ENCODE results near the gene CXCL1.

Gene CXCL1

GRCh38 chr4:73874386-73874785 lies 5.2 kb downstream of the CXCL1 start:
- TF ChIP-seq POLR2AphosphoS5 (IDR thresholded peaks at IDR 0.05; ENCODE audit: low read depth) (peak; percentile 29; the same call in 1 of the 2 replicates), SPI1 (IDR thresholded peaks at IDR 0.05; ENCODE audit: borderline replicate concordance, low read depth) (peak; percentile 22; the same call in 1 of the 2 replicates), GABPA (IDR thresholded peaks at IDR 0.05; ENCODE audit: low read depth) (peak; percentile 34; the same call in 1 of the 2 replicates), REST (IDR thresholded peaks at IDR 0.05; ENCODE audit: insufficient replicate concordance, low read depth) (no peak), CTCF (IDR thresholded peaks at IDR 0.05; ENCODE audit: insufficient read depth, low read length) (no peak)

GRCh38 chr4:73875401-73875800 lies 6.2 kb downstream of the CXCL1 start:
- no peak for DNase-seq (ENCODE audit: low read depth in 1 of 2, low spot score in 1 of 2)
- H3K27me3 ChIP-seq (ENCODE audit: insufficient read depth, poor library complexity, severe bottlenecking), result no peaks in the 10 kb centered on the region
- no peak for TF ChIP-seq REST (IDR thresholded peaks at IDR 0.05; ENCODE audit: insufficient replicate concordance, low read depth)
- no peak for TF ChIP-seq GABPA (IDR thresholded peaks at IDR 0.05; ENCODE audit: low read depth)
- TF ChIP-seq SPI1 (IDR thresholded peaks at IDR 0.05; ENCODE audit: borderline replicate concordance, low read depth), result no peak
- no peak for TF ChIP-seq CTCF (IDR thresholded peaks at IDR 0.05; ENCODE audit: insufficient read depth, low read length)
- TF ChIP-seq POLR2AphosphoS5 (IDR thresholded peaks at IDR 0.05; ENCODE audit: low read depth), result no peak
- no peak overlapping the region for H3K4me3 ChIP-seq (replicated peaks; ENCODE audit: insufficient read depth, low read length)
- H3K27ac ChIP-seq (replicated peaks), result peak overlapping the region; percentile 53

More at GRCh38 chr4:73874386-73874785, 5.2 kb downstream of the CXCL1 start:
- Histone ChIP-seq H3K27me3 (ENCODE audit: insufficient read depth, poor library complexity, severe bottlenecking) (no peaks in the 10 kb centered on the region), H3K4me3 (replicated peaks; ENCODE audit: insufficient read depth, low read length) (no peak overlapping the region), H3K27ac (replicated peaks) (peak overlapping the region; percentile 53)
- DNase-seq (ENCODE audit: low read depth in 1 of 2, low spot score in 1 of 2), result peak in 1 of 2 experiments; percentile 28

GRCh38 chr4:73883306-73883705 lies 14.1 kb downstream of the CXCL1 start:
- Histone ChIP-seq H3K27ac (replicated peaks) (no peak overlapping the region), H3K27me3 (ENCODE audit: insufficient read depth, poor library complexity, severe bottlenecking) (no peaks in the 10 kb centered on the region), H3K4me3 (replicated peaks; ENCODE audit: insufficient read depth, low read length) (no peak overlapping the region)
- TF ChIP-seq POLR2AphosphoS5 (IDR thresholded peaks at IDR 0.05; ENCODE audit: low read depth), result no peak
- no peak for TF ChIP-seq SPI1 (IDR thresholded peaks at IDR 0.05; ENCODE audit: borderline replicate concordance, low read depth)
- no peak for TF ChIP-seq GABPA (IDR thresholded peaks at IDR 0.05; ENCODE audit: low read depth)
- TF ChIP-seq CTCF (IDR thresholded peaks at IDR 0.05; ENCODE audit: insufficient read depth, low read length), result no peak
- TF ChIP-seq REST (IDR thresholded peaks at IDR 0.05; ENCODE audit: insufficient replicate concordance, low read depth), result no peak
- DNase-seq (ENCODE audit: low read depth in 1 of 2, low spot score in 1 of 2), result no peak

Measured in HL-60 (cell line).